ENCODE results near the gene FTCD. TPM values are rescaled to one million over a fixed set of nuclear protein-coding genes. Genes with fewer than 3 reads are reported as not detected.
"Not testable (repeated sequence)": the region's sequence is repeated elsewhere in the genome, so short reads cannot be mapped to it uniquely, and the experiment has no call there.

The FTCD gene
- total RNA-seq (1 to 10 TPM; 1.6 to 3.5 (median 2.0) TPM), polyA plus RNA-seq (1.00 TPM)
- long read RNA-seq, donor 1, partial matches to known transcripts = 1 of 6 reads
- long read RNA-seq, donor 1, other reads (novel, unspliced or antisense) = 5 of 6 reads
- long read RNA-seq, donor 2, partial matches to known transcripts = 1 of 2 reads
- long read RNA-seq, donor 2, other reads (novel, unspliced or antisense) = 1 of 2 reads
- long read RNA-seq, donor 3, partial matches to known transcripts = 3 of 7 reads
- long read RNA-seq, donor 3, other reads (novel, unspliced or antisense) = 4 of 7 reads
- long read RNA-seq, donor 4, partial matches to known transcripts = 0 of 3 reads
- long read RNA-seq, donor 4, other reads (novel, unspliced or antisense) = 3 of 3 reads

DNA sequence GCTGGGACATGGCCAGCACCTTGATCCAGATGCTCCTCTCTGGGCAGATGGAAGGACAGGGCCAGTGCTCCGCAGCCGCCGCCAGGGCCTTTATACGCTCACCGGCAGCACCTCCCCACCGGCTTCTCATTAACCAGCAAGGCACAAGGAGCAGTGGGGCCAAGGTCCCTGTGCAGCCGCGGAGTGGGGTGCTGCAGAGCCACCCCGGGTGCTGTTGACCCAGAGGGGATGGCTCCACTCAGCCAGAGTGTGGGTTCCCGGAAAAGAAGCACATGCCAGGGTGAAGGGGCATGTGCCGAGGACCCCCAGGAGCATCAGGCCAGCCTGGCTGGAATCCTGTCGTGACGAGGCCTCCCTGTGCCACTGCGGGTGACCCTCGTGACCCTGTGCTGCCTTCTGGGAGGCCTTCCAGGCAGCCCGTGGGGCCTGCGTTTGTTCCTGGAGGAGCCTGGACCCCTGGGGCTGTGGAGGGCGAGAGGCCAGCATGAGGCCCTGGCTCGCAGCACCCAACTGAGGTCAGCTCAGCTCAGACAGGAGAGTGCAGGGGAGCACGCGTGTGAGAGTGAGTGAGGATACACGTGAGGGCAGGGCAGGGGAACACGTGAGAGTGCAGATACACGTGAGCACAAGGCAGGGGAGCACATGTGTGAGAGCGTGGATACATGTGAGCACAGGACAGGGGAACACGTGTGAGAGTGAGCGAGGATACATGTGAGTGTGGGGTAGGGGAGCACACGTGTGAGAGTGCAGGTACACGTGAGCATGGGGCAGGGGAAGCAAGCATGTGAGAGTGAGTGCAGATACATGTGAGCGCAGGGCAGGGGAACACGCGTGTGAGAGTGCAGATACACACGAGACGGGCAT lies at the start of gene FTCD:
TSS of gene FTCD (minus strand) at position 66 of the 864 bp plus-strand sequence. CDS start at position 10, 56 bp downstream.
- DNase-seq (peak; percentile 7 to 61 (median 39)), ATAC-seq (no peak)
- Histone ChIP-seq H3K27ac (ENCODE audit: low read length) (no peak within 1 kb of the TSS), H3K4me3 (ENCODE audit: low read length) (no peak within 1 kb of the TSS), H3K9me3 (ENCODE audit: control insufficient read depth, low read length) (no peaks in the 10 kb centered on the region), H3K4me1 (ENCODE audit: control insufficient read depth, insufficient read depth, low read length) (peaks cover 4% of the 10 kb centered on the region), H3K27me3 (ENCODE audit: control insufficient read depth, insufficient read depth) (no peaks in the 10 kb centered on the region)
- WGBS = 84% methylated on average over 34 of the region's 34 CpGs
- intact Hi-C loops (cut with DNase I) = loop anchor here in 2 of 4 donors (10.0 kb wide), 3 partner anchors 59 to 129 kb away; partner anchors contain the start of genes LSS (in 1 of the 2), MCM3AP (in 1 of the 2) and YBEY (in 1 of the 2)

- WGBS = 90% methylated on average over 18 of the region's 18 CpGs
- DNase-seq (no peak), ATAC-seq (no peak)
- H3K4me3 ChIP-seq (ENCODE audit: low read length) = no peak overlapping the region
- no peaks in the 10 kb centered on the region for H3K27me3 ChIP-seq (ENCODE audit: control insufficient read depth, insufficient read depth)
- intact Hi-C loops (cut with DNase I) = no loop called here
- no peak overlapping the region for H3K27ac ChIP-seq (ENCODE audit: low read length)
- H3K9me3 ChIP-seq (ENCODE audit: control insufficient read depth, low read length) = no peaks in the 10 kb centered on the region
- no peaks in the 10 kb centered on the region for H3K4me1 ChIP-seq (ENCODE audit: control insufficient read depth, insufficient read depth, low read length)
These were observed 49.8 kb upstream of the FTCD start for GRCh38 chr21:46205166-46205565.

DNA sequence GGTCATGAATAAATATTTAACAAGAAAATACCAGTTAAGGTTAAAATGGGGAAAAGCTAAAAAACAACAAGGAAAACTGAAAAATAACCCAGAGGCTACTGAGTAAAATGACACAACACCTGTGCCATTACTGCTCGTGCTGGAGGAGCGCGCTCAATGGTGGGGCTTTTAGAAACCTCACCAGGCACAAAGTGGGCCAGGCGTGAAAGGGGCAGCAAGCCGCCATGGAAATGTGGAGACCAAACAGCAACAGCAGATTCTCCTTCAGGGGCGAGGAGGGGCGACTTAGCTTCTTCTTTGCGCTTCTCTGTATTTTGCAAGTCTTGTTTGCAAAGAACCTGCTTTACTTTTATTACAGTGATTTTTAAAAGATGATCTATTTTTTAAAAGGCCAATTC lies 47.8 kb upstream of the FTCD start:
- Histone ChIP-seq H3K27ac (ENCODE audit: low read length) (no peak overlapping the region), H3K4me1 (ENCODE audit: control insufficient read depth, insufficient read depth, low read length) (no peaks in the 10 kb centered on the region), H3K4me3 (ENCODE audit: low read length) (no peak overlapping the region), H3K9me3 (ENCODE audit: control insufficient read depth, low read length) (no peaks in the 10 kb centered on the region), H3K27me3 (ENCODE audit: control insufficient read depth, insufficient read depth) (no peaks in the 10 kb centered on the region)
- ATAC-seq = no peak
- 97% methylated on average over 8 of the region's 8 CpGs for WGBS
- no peak for DNase-seq
- intact Hi-C loops (cut with DNase I) = no loop called here

GRCh38 chr21:46202592-46203202 lies 47.3 kb upstream of the FTCD start:
- peak in 1 of 2 donors; percentile 56 for ATAC-seq
- H3K27ac ChIP-seq (ENCODE audit: low read length) = no peak overlapping the region
- H3K4me3 ChIP-seq (ENCODE audit: low read length) = no peak overlapping the region
- H3K4me1 ChIP-seq (ENCODE audit: control insufficient read depth, insufficient read depth, low read length) = no peaks in the 10 kb centered on the region
- H3K9me3 ChIP-seq (ENCODE audit: control insufficient read depth, low read length) = no peaks in the 10 kb centered on the region
- intact Hi-C loops (cut with DNase I) = no loop called here
- no peak for DNase-seq
- H3K27me3 ChIP-seq (ENCODE audit: control insufficient read depth, insufficient read depth) = no peaks in the 10 kb centered on the region
- WGBS = 76% methylated on average over 6 of the region's 6 CpGs

- intact Hi-C loops (cut with DNase I); H3K4me1 ChIP-seq (ENCODE audit: control insufficient read depth, insufficient read depth, low read length): not testable (repeated sequence)
- WGBS = 92% methylated on average over 3 of the region's 8 CpGs
These were observed 45.8 kb upstream of the FTCD start for GRCh38 chr21:46200877-46201803.

DNA sequence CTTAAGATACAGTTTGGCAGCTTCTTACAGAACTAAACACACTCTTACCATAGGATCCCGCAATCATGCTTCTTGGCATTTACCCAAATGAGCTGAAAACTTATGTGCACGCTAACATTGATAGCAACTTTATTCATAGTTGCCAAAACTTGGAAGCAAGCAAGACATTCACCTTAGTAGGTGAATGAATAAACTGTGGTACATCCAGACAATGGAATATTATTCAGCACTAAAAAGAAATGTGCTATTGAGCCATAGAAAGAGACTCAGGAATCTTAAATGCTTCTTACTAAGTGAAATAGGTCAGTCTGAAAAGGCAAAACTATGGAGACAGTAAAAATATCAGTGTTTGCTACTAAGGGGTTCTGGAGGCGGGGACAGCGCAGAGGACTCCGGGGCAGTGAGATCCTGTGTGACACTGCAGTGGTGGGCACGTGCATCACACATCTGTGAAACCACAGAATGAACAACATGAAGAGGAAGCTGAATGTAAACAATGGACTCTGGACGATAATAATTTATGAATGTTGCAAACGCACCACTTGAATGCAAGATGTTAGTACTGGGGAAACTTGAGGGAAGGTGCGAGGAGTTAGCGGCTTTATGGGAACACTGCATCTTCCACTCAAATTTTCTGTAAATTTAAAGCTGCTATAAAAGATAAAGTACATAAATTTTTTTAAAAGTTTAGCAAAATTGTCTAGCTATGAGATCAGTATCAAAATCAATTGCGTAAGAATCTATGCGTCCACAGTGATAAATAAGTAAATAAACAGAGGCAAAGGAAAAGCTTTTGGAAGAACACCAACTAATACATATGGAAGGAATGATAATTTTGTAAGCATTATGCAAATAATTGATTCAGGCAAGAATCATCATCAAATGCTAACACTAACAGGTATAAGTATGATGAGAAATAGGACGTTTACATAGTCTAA lies 44.3 kb upstream of the FTCD start:
- intact Hi-C loops (cut with DNase I) = no loop called here
- no peak for DNase-seq

More at GRCh38 chr21:46200877-46201803, 45.8 kb upstream of the FTCD start:
- H3K9me3 ChIP-seq (ENCODE audit: control insufficient read depth, low read length); H3K4me3 ChIP-seq (ENCODE audit: low read length); DNase-seq; ATAC-seq; H3K27ac ChIP-seq (ENCODE audit: low read length); H3K27me3 ChIP-seq (ENCODE audit: control insufficient read depth, insufficient read depth): not testable (repeated sequence)

GRCh38 chr21:46196733-46197132 lies 41.4 kb upstream of the FTCD start:
- ATAC-seq = no peak
- H3K4me1 ChIP-seq (ENCODE audit: control insufficient read depth, insufficient read depth, low read length) = no peaks in the 10 kb centered on the region
- no peaks in the 10 kb centered on the region for H3K27me3 ChIP-seq (ENCODE audit: control insufficient read depth, insufficient read depth)
- no peak overlapping the region for H3K4me3 ChIP-seq (ENCODE audit: low read length)
- DNase-seq = peak in 1 of 3 donors; percentile 38
- intact Hi-C loops (cut with DNase I) = no loop called here
- 90% methylated on average over 20 of the region's 20 CpGs for WGBS
- H3K9me3 ChIP-seq (ENCODE audit: control insufficient read depth, low read length) = no peaks in the 10 kb centered on the region
- no peak overlapping the region for H3K27ac ChIP-seq (ENCODE audit: low read length)

More for the DNA sequence above, 44.3 kb upstream of the FTCD start:
- no peak for ATAC-seq
- no peaks in the 10 kb centered on the region for H3K27me3 ChIP-seq (ENCODE audit: control insufficient read depth, insufficient read depth)
- no peaks in the 10 kb centered on the region for H3K9me3 ChIP-seq (ENCODE audit: control insufficient read depth, low read length)
- no peak overlapping the region for H3K27ac ChIP-seq (ENCODE audit: low read length)
- H3K4me1 ChIP-seq (ENCODE audit: control insufficient read depth, insufficient read depth, low read length) = no peaks in the 10 kb centered on the region
- WGBS = 80% methylated on average over 13 of the region's 13 CpGs
- no peak overlapping the region for H3K4me3 ChIP-seq (ENCODE audit: low read length)

DNA sequence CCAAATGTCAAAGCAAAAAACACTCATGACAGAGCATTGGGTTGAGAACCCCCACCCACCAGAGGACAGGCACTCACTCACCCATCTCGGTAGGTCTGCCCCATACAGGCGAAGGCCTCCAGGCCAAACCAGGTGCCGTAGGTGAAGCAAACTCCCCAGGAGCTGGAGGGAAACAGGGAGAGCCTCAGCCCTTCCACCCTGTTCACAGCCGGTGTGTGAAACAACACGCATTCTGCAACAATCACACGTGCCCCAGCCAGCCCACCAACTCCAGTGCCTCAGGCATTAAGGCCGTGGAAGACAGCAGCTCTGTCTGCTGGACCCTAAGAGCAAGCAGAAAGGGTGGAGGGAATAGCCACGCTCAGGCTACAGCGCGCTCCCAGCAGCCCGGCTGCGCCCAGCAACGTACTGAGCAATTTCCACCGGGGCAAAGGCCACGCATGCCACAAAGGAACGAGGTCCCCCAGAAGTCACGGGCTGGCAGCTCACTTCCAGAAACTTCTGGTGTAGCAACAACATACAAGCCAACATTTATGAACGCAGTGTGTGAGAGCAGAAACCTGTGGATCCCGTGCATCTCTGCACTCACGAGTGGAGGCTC lies 40.3 kb upstream of the FTCD start:
- 93% methylated on average over 20 of the region's 20 CpGs for WGBS
- peak in 1 of 3 donors; percentile 41 for DNase-seq

More for the DNA sequence above, 40.3 kb upstream of the FTCD start:
- Histone ChIP-seq H3K27ac (ENCODE audit: low read length) (no peak overlapping the region), H3K4me3 (ENCODE audit: low read length) (no peak overlapping the region), H3K27me3 (ENCODE audit: control insufficient read depth, insufficient read depth) (no peaks in the 10 kb centered on the region), H3K4me1 (ENCODE audit: control insufficient read depth, insufficient read depth, low read length) (no peaks in the 10 kb centered on the region), H3K9me3 (ENCODE audit: control insufficient read depth, low read length) (no peaks in the 10 kb centered on the region)
- intact Hi-C loops (cut with DNase I) = no loop called here
- ATAC-seq = no peak
